ENCODE measurements around the gene ORC2. TPM values are rescaled to one million over a fixed set of nuclear protein-coding genes. Genes with fewer than 3 reads are reported as not detected.
A peak's percentile ranks its signal among the peaks of the same experiment; 100 is the strongest.
"Not testable (repeated sequence)": the region's sequence is repeated elsewhere in the genome, so short reads cannot be mapped to it uniquely, and the experiment has no call there.

Gene ORC2
- polyA plus RNA-seq, 6 donors from 2014 or later = 4.3 to 11.8 (median 9.5) TPM

- H3K36me3 Mint-ChIP-seq = peaks cover 7 to 24% of the 10 kb centered on the region in 2 donors
- no peaks in the 10 kb centered on the region for H3K27me3 Mint-ChIP-seq
- H3K4me1 Mint-ChIP-seq = no peaks in the 10 kb centered on the region
- H3K27ac Mint-ChIP-seq = peak overlapping the region in 1 of 6 donors; percentile 69
- no peak for ATAC-seq (ENCODE audit: low read depth in 2 of 2)
- H3K9me3 Mint-ChIP-seq = no peaks in the 10 kb centered on the region
- H3K4me3 Mint-ChIP-seq = no peak overlapping the region
- DNase-seq = no peak
These were observed 49.8 kb downstream of the ORC2 start for GRCh38 chr2:200913654-200914053.

GRCh38 chr2:200909958-200910357 is 53.5 kb downstream of the ORC2 start:
- peaks cover 0 to 24% of the 10 kb centered on the region in 2 donors for H3K36me3 Mint-ChIP-seq
- H3K27me3 Mint-ChIP-seq = no peaks in the 10 kb centered on the region
- no peak for ATAC-seq (ENCODE audit: low read depth in 2 of 2)

GRCh38 chr2:200905618-200906296 is 57.7 kb downstream of the ORC2 start:
- Mint-ChIP-seq H3K9me3 (no peaks in the 10 kb centered on the region), H3K27me3 (no peaks in the 10 kb centered on the region), H3K4me1 (peaks cover 0 to 5% (median 4%) of the 10 kb centered on the region in 3 donors), H3K27ac (peak overlapping the region in 3 of 6 donors; percentile 38 to 67 (median 44)), H3K36me3 (no peaks in the 10 kb centered on the region), H3K4me3 (no peak overlapping the region)
- DNase-seq (peak; percentile 6), ATAC-seq (ENCODE audit: low read depth in 2 of 2) (peak in 1 of 2 donors; percentile 25)

More at GRCh38 chr2:200909958-200910357, 53.5 kb downstream of the ORC2 start:
- Mint-ChIP-seq H3K4me3 (no peak overlapping the region), H3K4me1 (no peaks in the 10 kb centered on the region), H3K27ac (peak overlapping the region in 1 of 6 donors; percentile 38), H3K9me3 (no peaks in the 10 kb centered on the region)
- no peak for DNase-seq

- H3K9me3 Mint-ChIP-seq = no peaks in the 10 kb centered on the region
- H3K27me3 Mint-ChIP-seq = no peaks in the 10 kb centered on the region
- H3K27ac Mint-ChIP-seq = peak overlapping the region in 5 of 6 donors; percentile 12 to 90 (median 42)
- peaks cover 0 to 5% (median 4%) of the 10 kb centered on the region in 3 donors for H3K4me1 Mint-ChIP-seq
- no peak overlapping the region for H3K4me3 Mint-ChIP-seq
- peaks cover 16 to 18% of the 10 kb centered on the region in 2 donors for H3K36me3 Mint-ChIP-seq
- peak; percentile 100 for ATAC-seq (ENCODE audit: low read depth in 2 of 2)
- DNase-seq = peak; percentile 71
These were observed 61.9 kb downstream of the ORC2 start for GRCh38 chr2:200901459-200902072.

- Mint-ChIP-seq H3K4me1 (peaks cover 0 to 5% (median 4%) of the 10 kb centered on the region in 3 donors), H3K9me3 (no peaks in the 10 kb centered on the region), H3K27ac (peak overlapping the region in 2 of 6 donors; percentile 27 to 36), H3K4me3 (no peak overlapping the region), H3K36me3 (peaks cover 16 to 31% of the 10 kb centered on the region in 2 donors), H3K27me3 (no peaks in the 10 kb centered on the region)
- ATAC-seq (ENCODE audit: low read depth in 2 of 2) (no peak), DNase-seq (no peak)
These were observed 64.0 kb downstream of the ORC2 start for GRCh38 chr2:200899482-200899881.

- Mint-ChIP-seq H3K4me1 (peaks cover 26 to 57% (median 44%) of the 10 kb centered on the region in 3 donors), H3K9me3 (no peaks in the 10 kb centered on the region), H3K27me3 (no peaks in the 10 kb centered on the region), H3K36me3 (no peaks in the 10 kb centered on the region), H3K4me3 (peak within 1 kb of the TSS; percentile 92 to 99 (median 98)), H3K27ac (peak within 1 kb of the TSS; percentile 97 to 99 (median 98))
- peak; percentile 95 for DNase-seq
- ATAC-seq (ENCODE audit: low read depth in 2 of 2) = peak; percentile 81 to 85
These were observed 74.5 kb downstream of the ORC2 start, which contains the start of the genes NIF3L1 and PPIL3 for GRCh38 chr2:200888704-200889625. Gene NIF3L1, plus strand, starts transcription at chr2:200889371. Its CDS starts 2,573 bp downstream, at chr2:200891944. Gene PPIL3, minus strand, starts transcription at chr2:200889077. Its CDS starts 1,462 bp downstream, at chr2:200887615.

- H3K9me3 Mint-ChIP-seq; H3K4me3 Mint-ChIP-seq; H3K4me1 Mint-ChIP-seq; H3K27me3 Mint-ChIP-seq; ATAC-seq (ENCODE audit: low read depth in 2 of 2); DNase-seq: not testable (repeated sequence)
- peak overlapping the region in 1 of 6 donors; percentile 20 for H3K27ac Mint-ChIP-seq
- peaks cover 10 to 32% of the 10 kb centered on the region in 2 donors for H3K36me3 Mint-ChIP-seq
These were observed 81.7 kb downstream of the ORC2 start for GRCh38 chr2:200881715-200882249.

- Mint-ChIP-seq H3K4me1 (no peaks in the 10 kb centered on the region), H3K4me3 (no peak overlapping the region), H3K36me3 (peaks cover 7 to 29% of the 10 kb centered on the region in 2 donors), H3K27ac (peak overlapping the region in 3 of 6 donors; percentile 21 to 73 (median 56)), H3K9me3 (no peaks in the 10 kb centered on the region), H3K27me3 (no peaks in the 10 kb centered on the region)
- ATAC-seq (ENCODE audit: low read depth in 2 of 2) (no peak), DNase-seq (no peak)
These were observed 85.1 kb downstream of the ORC2 start for GRCh38 chr2:200878289-200878880.

- Mint-ChIP-seq H3K4me3 (no peak overlapping the region), H3K36me3 (peaks cover 0 to 21% of the 10 kb centered on the region in 2 donors), H3K27ac (no peak overlapping the region), H3K4me1 (no peaks in the 10 kb centered on the region), H3K27me3 (no peaks in the 10 kb centered on the region), H3K9me3 (no peaks in the 10 kb centered on the region)
- DNase-seq (no peak), ATAC-seq (ENCODE audit: low read depth in 2 of 2) (no peak)
These were observed 86.0 kb downstream of the ORC2 start for GRCh38 chr2:200877443-200877842.

GRCh38 chr2:200873560-200873959 is 89.9 kb downstream of the ORC2 start:
- no peak overlapping the region for H3K4me3 Mint-ChIP-seq
- peaks cover 0 to 2% (median 0%) of the 10 kb centered on the region in 3 donors for H3K4me1 Mint-ChIP-seq
- H3K27ac Mint-ChIP-seq = no peak overlapping the region
- no peaks in the 10 kb centered on the region for H3K9me3 Mint-ChIP-seq
- H3K27me3 Mint-ChIP-seq = no peaks in the 10 kb centered on the region
- H3K36me3 Mint-ChIP-seq = no peaks in the 10 kb centered on the region
- DNase-seq (no peak), ATAC-seq (ENCODE audit: low read depth in 2 of 2) (no peak)

- Mint-ChIP-seq H3K4me3 (no peak overlapping the region), H3K4me1 (peaks cover 0 to 7% (median 0%) of the 10 kb centered on the region in 3 donors), H3K27ac (no peak overlapping the region), H3K9me3 (no peaks in the 10 kb centered on the region), H3K27me3 (no peaks in the 10 kb centered on the region), H3K36me3 (no peaks in the 10 kb centered on the region)
- ATAC-seq (ENCODE audit: low read depth in 2 of 2) = no peak
- no peak for DNase-seq
These were observed 92.3 kb downstream of the ORC2 start for GRCh38 chr2:200871151-200871550.

GRCh38 chr2:200869014-200869413 is 94.4 kb downstream of the ORC2 start:
- no peak for DNase-seq
- Mint-ChIP-seq H3K27ac (no peak overlapping the region), H3K27me3 (no peaks in the 10 kb centered on the region), H3K36me3 (peaks cover 1 to 3% of the 10 kb centered on the region in 2 donors), H3K4me3 (peak overlapping the region in 1 of 8 donors; percentile 34), H3K4me1 (peaks cover 8 to 15% (median 9%) of the 10 kb centered on the region in 3 donors), H3K9me3 (peaks cover 0 to under 1% (median 0%) of the 10 kb centered on the region in 7 donors)
- no peak for ATAC-seq (ENCODE audit: low read depth in 2 of 2)

Data from naive B cell (primary cell).